ENCODE measurements around the gene PLCL2.

Gene PLCL2

GRCh38 chr3:16896094-16896627, 11.4 kb downstream of the PLCL2 start:
- DNase-seq = no peak

GRCh38 chr3:16896820-16897219, 12.1 kb downstream of the PLCL2 start:
- no peak for DNase-seq

- no peak for DNase-seq
These were observed 12.6 kb downstream of the PLCL2 start for GRCh38 chr3:16897254-16897926.

GRCh38 chr3:16898595-16899395, 14.0 kb downstream of the PLCL2 start:
- DNase-seq = no peak

GRCh38 chr3:16899919-16900318, 15.2 kb downstream of the PLCL2 start:
- DNase-seq = no peak

GRCh38 chr3:16900779-16901440, 16.2 kb downstream of the PLCL2 start:
- DNase-seq = no peak

- no peak for DNase-seq
These were observed 20.0 kb downstream of the PLCL2 start for GRCh38 chr3:16904423-16905417.

GRCh38 chr3:16905704-16906103, 20.9 kb downstream of the PLCL2 start:
- DNase-seq = no peak

- no peak for DNase-seq
These were observed 21.9 kb downstream of the PLCL2 start for GRCh38 chr3:16906682-16907081.

GRCh38 chr3:16907243-16907642, 22.5 kb downstream of the PLCL2 start:
- DNase-seq = no peak

- no peak for DNase-seq
These were observed 23.5 kb downstream of the PLCL2 start for GRCh38 chr3:16908016-16908807.

GRCh38 chr3:16908896-16909295, 24.1 kb downstream of the PLCL2 start:
- no peak for DNase-seq

GRCh38 chr3:16909802-16910201, 25.0 kb downstream of the PLCL2 start:
- DNase-seq = no peak

GRCh38 chr3:16910207-16910606, 25.5 kb downstream of the PLCL2 start:
- DNase-seq = no peak

- DNase-seq = no peak
These were observed 27.2 kb downstream of the PLCL2 start for GRCh38 chr3:16911916-16912315.

- no peak for DNase-seq
These were observed 27.9 kb downstream of the PLCL2 start for GRCh38 chr3:16912400-16913263.

GRCh38 chr3:16913264-16913580, 28.5 kb downstream of the PLCL2 start:
- DNase-seq = no peak

- DNase-seq = peak in 1 of 2 donors; percentile 53
These were observed 32.1 kb downstream of the PLCL2 start for GRCh38 chr3:16916840-16917239.

- peak in 1 of 2 donors; percentile 10 for DNase-seq
These were observed 32.6 kb downstream of the PLCL2 start for GRCh38 chr3:16917256-16917935.

Data from bone marrow (tissue), 2 donors.